ENCODE measurements around the gene WNT16. TPM values are rescaled to one million over a fixed set of nuclear protein-coding genes. Genes with fewer than 3 reads are reported as not detected.

The WNT16 gene
- total and polyA plus RNA-seq, 12 donors: not detected

GRCh38 chr7:121323515-121324302 is 5.1 kb upstream of the WNT16 start:
- intact Hi-C loops (cut with DNase I): loop anchor here in 1 of 10 donors (10.0 kb wide), 1 partner anchor 59 kb away; no protein-coding TSS in a partner anchor
- Histone ChIP-seq H3K9me3 (no peaks in the 10 kb centered on the region), H3K4me3 (no peak overlapping the region), H3K27me3 (peaks cover 0 to 33% (median 18%) of the 10 kb centered on the region in 7 donors), H3K27ac (no peak overlapping the region), H3K36me3 (no peaks in the 10 kb centered on the region), H3K4me1 (peaks cover 0 to 2% (median 0%) of the 10 kb centered on the region in 9 donors)
- WGBS, 2 donors: 53% methylated on average over 5 of the region's 5 CpGs
- DNase-seq: no peak
- no peak for TF ChIP-seq CTCF (IDR thresholded peaks at IDR 0.05)
- ATAC-seq: no peak

- TF ChIP-seq CTCF (IDR thresholded peaks at IDR 0.05): no peak
- peaks cover 8 to 73% (median 58%) of the 10 kb centered on the region in 7 donors for H3K27me3 ChIP-seq
- H3K36me3 ChIP-seq: no peaks in the 10 kb centered on the region
- WGBS, 2 donors: 73 to 76% methylated on average over 5 of the region's 5 CpGs
- H3K27ac ChIP-seq: no peak overlapping the region
- no peak for ATAC-seq
- no peaks in the 10 kb centered on the region for H3K9me3 ChIP-seq
- no peak for DNase-seq
- H3K4me3 ChIP-seq: no peak overlapping the region
- intact Hi-C loops (cut with DNase I): loop anchor here in 1 of 10 donors (10.0 kb wide), 1 partner anchor 63 kb away; no protein-coding TSS in a partner anchor
- H3K4me1 ChIP-seq: peaks cover 6 to 23% (median 18%) of the 10 kb centered on the region in 9 donors
Measured at GRCh38 chr7:121327671-121328070, 1.1 kb upstream of the WNT16 start.

GRCh38 chr7:121329191-121330052 is 622 bp downstream of the WNT16 start:
- intact Hi-C loops (cut with DNase I): loop anchor here in 1 of 10 donors (10.0 kb wide), 1 partner anchor 65 kb away; no protein-coding TSS in a partner anchor
- Histone ChIP-seq H3K27ac (no peak overlapping the region), H3K9me3 (no peaks in the 10 kb centered on the region), H3K4me3 (peak overlapping the region in 9 of 10 donors; percentile 25 to 52 (median 40)), H3K36me3 (no peaks in the 10 kb centered on the region), H3K4me1 (peaks cover 6 to 23% (median 18%) of the 10 kb centered on the region in 9 donors), H3K27me3 (peaks cover 8 to 81% (median 71%) of the 10 kb centered on the region in 7 donors)
- no peak for TF ChIP-seq CTCF (IDR thresholded peaks at IDR 0.05)
- WGBS, 2 donors: 3% methylated on average over 47 of the region's 47 CpGs
- ATAC-seq (peak in 6 of 8 donors; percentile 22 to 44 (median 37)), DNase-seq (no peak)
